NCI-H128 (cell line): Measurements from ENCODE around the gene GPN3.
"Not testable (repeated sequence)": the region's sequence is repeated elsewhere in the genome, so short reads cannot be mapped to it uniquely, and the experiment has no call there.

Experiments used
- DNase-seq: peaks from one replicate; lab custom pipeline; 2025; ENCODE audit not compliant: unreplicated experiment; lab: John Stamatoyannopoulos, UW

GPN3 gene

GRCh38 chr12:110449799-110450497 is 18.1 kb downstream of the GPN3 start, which contains the start of gene ARPC3:
TSS of gene ARPC3 (minus strand) at chr12:110450337. CDS start at chr12:110450260, 77 bp downstream.
- peak; percentile 89 for DNase-seq

- DNase-seq: no peak
Measured at GRCh38 chr12:110444455-110444854, 23.6 kb downstream of the GPN3 start.

DNA sequence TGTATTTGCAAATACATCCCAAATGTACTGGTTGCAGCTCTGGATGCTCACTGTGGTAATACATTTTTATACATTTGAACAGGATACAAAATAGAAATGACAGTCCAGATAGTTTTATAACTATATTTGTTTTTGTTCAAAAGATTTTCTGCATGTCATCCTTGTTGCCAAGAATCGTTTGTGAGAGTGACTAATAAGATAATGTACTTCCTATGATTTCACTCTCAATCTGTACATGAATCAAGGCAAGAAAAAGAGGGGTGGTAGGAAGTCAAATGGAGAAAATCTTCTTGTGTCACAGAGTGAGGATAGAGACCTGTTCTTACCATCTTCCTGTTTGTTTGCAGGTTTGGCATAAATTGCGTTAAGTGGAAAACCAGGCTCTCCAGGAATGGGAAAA is 31.8 kb downstream of the GPN3 start:
- no peak for DNase-seq

DNA sequence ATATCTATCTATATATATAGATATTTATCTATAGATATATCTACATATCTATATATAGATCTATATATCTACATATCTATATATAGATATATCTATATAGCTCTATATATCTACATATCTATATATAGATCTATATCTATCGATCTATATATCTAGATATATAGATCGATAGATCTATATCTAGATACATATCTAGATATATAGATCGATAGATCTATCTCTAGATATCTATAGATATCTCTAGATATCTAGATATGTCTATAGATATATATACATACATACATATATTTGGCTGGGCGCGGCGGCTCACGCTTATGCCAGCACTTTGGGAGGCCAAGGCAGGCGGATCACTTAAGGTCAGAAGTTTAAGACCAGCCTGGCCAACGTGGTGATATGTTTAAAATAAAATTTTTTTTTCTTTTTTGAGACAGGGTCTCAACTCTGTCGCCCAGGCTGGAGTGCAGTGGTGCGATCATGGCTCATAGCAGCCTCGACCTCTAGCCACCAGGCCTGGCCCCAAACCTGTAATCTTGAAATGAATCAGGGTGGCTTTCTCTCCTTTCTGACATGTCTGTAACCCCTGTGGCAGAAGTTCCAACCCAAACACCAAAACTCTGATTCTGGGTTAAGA is 36.0 kb downstream of the GPN3 start:
- no peak for DNase-seq

- DNase-seq: not testable (repeated sequence)
Measured at GRCh38 chr12:110429676-110430075, 38.4 kb downstream of the GPN3 start.

DNA sequence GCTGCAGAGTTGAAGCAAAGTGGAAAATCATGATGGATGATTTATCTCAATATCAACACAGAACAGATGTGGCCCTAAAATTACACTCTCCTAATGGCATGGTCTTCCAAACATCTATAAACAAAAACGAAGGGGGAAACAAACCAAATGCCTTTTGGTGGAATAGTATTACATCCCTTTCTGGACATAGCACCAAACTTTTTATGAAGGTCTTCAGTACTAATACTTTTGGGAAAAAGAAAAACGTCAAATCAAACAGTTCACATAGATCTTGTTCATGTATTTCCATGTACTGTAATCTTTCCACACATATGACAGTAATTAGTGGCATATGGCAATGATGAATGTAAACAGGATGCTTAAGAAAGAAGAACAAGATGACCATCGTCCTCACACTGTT is 41.7 kb downstream of the GPN3 start:
- DNase-seq: no peak

DNA sequence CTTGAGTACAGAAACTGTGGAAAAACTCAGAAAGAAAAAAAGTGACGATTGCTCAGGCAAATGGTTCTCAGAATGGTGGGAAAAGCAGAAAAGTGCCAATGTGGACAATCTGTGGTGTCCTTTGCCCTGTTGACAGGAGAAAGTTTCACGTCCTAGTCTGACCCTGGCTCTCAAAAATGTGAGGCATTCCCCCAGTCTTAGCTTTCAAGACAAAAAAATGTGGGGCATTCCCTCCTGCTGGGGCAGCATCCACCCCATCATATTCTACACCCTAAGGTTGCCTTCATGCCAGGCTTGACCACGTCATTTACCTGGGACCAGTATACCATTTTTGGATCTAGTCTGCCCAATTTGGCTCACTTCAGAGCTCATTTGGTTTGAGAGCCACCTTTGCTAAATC is 43.8 kb downstream of the GPN3 start:
- DNase-seq: no peak

DNA sequence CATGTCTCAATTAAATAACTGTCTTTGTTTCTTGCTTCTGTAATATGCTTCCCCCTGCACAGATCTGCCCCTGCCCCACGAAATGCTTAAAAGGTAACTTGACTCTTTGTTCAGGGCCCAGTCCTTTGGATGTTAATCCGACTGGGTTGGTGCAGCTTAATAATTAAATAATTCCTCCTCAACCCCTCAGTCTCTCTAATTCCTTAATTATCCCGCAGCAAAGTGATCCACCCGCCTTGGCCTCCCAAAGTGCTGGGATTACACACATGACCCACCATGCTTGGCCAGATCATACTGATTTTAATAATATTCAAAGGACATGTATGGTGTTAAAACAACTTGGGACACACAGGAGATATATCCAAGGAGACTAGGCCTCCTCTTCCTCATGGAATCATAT is 46.4 kb downstream of the GPN3 start:
- DNase-seq: no peak

DNA sequence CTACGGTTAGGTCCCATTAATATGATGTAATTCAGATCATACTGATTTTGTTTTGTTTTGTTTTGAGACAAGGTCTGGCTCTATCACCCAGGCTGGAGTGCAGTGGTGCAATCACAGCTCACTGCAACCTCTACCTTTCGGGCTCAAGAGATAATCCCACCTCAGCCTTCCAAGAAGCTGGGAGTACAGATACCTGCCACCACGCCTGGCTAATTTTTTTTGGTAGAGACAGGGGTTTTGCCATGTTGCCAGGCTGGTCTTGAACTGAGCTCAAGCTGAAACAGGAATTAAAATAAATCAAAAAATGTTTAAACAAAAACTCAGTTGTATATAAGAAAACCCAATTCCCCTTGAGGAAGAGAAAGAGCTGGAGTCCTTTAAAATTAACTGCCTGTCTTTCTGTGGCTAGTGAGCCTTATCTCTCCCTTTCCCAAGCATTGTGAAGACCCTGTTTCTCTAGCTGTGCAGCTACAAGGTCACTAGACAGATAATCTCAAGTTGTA is 46.8 kb downstream of the GPN3 start:
- DNase-seq: no peak

DNA sequence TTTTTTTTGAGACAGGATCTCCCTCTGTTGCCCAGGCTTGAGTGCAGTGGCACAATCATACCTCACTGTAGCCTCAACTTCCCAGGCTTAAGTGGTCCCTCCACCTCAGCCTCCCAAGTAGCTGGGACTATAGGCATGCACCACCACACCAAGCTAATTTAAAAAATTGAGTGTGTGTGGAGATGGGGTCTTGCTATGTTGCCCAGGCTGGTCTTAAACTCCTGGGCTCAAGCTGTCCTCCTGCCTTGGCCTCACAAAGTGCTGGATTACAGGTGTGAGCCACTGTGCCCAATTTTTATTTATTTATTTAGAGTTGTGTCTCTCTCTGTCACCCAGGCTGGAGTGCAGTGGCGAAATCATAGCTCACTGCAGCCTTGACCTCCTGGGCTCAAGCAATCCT is 47.4 kb downstream of the GPN3 start:
- not testable (repeated sequence) for DNase-seq

- not testable (repeated sequence) for DNase-seq
Measured at GRCh38 chr12:110417113-110417512, 50.9 kb downstream of the GPN3 start.

DNA sequence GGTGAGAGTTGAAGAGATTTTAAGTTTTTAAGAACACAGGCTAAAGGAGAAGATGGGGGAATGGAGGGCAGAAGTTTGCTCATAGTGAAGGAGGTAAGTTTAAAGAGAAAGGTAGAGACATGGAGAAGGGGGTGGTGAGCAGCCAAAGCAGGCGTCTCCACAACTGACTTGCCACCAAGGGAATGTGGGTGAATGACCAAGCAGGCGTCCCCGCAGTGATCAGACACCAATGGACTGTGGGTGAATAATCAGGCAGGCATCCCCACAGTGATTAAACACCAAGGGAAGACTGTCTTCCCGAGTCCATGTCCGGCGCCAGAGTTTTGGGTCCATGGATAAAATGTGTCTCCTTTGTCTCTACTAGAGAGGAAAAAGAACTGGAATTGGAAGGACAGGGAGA is 58.0 kb downstream of the GPN3 start:
- not testable (repeated sequence) for DNase-seq

DNA sequence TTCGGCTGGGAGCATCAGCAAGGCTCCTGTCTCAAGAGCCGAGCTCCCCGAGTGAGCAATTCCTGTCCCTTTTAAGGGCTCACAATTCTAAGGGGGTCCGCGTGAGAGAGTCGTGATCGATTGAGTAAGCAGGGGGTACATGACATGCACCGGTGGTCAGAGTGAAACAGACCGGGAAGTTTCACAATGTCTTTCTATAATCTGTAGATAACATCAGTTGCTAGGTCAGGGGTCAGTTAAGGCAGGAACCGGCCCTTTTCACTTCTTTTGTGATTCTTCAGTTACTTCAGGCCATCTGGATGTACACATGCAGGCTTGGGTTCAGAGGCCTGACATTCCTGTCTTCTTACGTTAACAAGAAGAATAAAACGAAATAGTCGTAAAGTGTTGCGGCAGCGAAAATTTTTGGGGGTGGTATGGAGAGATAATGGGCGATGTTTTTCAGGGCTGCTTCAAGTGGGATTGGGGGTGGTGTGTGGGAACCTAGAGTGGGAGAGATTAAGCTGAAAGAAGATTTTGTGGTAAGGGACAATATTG is 62.9 kb downstream of the GPN3 start:
- DNase-seq: not testable (repeated sequence)

DNA sequence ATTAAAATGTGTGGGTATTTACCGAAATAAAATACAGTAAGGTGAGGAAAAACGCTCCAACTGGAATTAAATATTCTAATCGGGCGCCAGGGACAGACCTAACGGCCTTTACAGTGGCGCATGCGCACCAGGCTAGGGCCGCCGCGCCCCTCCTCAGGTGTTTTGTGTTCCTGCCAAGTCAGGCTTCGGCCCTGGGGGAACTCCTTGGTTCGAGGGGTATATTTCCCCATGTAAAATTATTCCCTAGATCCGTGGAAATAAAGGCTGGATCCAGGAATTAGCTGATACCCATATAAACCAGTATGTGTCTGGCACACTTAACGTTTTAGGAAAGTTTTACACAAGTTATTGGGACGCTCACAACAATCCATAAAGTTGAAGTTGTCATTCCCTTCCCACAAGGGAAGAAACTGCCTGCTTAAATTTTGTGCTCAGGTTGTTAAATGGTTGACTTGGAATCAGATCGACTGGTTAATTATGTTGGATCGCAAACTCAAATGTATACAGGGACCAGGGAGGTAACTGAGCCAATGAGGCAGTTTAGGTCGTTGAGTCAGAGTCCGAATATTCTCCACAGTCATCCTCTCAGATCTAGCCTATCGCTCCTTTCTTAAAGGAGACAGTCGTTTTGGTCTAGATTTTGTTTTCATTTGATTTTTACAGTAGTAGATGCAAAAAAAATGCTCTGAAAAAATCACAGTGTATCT is 63.9 kb downstream of the GPN3 start:
- peak; percentile 80 for DNase-seq

DNA sequence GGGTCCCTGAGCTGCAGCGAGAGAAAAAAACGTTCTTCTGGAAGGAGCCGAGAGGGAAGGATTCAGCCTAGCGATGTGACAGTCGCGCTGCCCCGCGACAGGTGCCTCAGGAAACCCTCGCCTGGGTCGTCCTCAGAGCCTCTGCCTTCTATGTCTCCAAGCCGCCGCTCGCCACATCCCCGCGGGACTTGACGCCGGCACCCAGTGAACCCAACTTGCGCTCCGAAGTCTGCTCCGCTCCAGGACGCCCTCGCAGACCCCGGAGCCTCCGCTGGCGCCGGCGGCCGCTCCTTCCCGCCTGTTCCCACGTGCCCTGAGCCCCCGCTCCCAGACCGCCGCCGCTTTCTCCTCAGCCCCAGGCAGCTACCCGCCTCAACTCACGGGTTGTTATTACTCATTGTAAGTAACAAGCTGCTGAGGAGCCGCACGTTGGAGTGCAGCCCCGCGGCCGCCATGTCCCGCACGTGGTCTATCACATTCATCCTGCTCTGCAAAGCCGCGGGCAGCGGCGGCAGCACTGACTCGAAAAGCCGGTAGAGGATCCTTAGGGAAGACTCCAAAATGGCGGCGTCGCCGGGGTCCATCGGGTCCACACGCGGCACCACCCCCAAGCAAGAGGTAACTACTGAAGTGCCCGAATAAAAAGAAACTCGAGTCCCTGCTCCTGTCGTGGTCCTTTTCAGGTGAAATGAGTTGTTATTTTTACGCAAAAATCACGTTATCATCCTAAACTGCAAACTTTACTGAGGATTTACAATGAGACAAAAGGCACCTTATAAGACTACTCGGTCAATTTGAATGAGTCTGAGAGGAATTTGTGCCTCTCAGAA is 64.7 kb downstream of the GPN3 start, which contains the start of gene ANAPC7:
ANAPC7 (minus strand) TSS at position 563 of the 830 bp plus-strand sequence; CDS start at position 482, 81 bp downstream.
- peak; percentile 88 for DNase-seq
